GM18508 (cell line): ENCODE data around the gene MYMK.

ENCODE experiments used
- ATAC-seq: cut with Tn5 transposase; IDR thresholded peaks from one replicate; pipeline ENCODE4 v1.9.1; 2021; ENCODE audit warnings: moderate number of reproducible peaks; ENCODE audit not compliant: insufficient read depth, unreplicated experiment

MYMK gene

DNA sequence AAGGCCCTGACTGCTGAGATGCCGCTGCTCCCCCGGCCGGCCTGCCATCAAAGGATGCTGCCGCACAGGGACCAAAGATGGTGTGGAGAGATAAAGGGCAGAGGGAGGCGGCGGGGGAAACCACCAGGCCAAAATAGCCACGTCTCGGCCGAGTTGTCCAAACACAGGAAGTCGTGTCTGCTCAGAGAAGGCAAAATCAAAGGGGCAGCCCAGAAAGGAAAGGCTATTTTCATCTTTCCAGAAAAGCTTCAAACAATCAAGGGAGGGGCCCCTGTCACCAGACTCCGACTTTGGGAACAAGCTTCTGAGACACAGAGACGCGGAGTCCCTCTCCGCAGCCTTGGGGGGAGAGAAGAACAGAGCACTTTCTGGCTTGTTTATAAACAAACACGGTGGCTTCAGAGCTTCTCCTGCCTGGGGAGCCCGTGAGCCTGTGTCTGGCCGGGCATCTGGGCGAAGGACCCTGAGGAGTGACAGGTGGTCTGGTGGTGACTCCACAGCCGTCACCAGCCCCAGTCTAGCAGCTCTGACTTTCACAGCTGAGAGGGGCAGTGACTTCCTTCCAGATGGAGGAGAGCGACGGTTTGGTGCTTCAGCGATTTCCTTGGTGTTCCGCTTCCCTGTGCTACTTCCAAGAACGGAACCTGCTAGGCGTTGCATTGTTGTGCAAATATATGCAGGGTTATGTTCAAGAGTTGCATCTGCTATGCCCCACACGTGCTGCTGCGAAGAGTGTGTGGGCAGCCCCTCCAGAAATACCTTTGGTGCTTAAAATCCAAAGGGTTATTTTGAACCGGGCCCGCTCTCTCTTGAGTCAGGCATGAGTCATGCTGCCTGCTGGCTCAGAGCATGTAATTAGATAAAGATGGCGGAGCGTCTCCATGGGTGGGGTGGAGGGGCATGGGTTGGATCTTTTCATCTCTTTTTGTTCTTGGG is 33.7 kb upstream of the MYMK start:
- no peak for ATAC-seq

DNA sequence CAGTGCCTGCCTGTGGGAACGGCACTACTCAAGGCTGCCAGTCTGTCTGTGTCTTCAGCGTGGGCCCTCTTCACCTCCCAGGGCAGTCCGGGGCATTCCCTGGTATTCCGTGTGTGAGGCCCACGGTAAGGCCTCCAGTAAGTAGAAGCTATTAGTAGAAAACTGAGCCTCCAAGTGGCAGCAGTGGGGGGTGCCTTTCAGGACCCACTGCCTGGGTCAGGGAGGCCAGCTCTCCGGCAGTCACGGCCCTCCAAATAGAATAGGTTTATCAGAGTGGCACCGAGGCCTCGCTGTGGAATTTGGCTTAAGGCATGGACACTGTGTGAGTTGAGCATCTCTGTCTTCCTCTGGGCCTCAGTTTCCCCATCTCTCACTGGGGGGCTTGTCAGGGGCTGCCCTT is 32.8 kb upstream of the MYMK start:
- no peak for ATAC-seq

DNA sequence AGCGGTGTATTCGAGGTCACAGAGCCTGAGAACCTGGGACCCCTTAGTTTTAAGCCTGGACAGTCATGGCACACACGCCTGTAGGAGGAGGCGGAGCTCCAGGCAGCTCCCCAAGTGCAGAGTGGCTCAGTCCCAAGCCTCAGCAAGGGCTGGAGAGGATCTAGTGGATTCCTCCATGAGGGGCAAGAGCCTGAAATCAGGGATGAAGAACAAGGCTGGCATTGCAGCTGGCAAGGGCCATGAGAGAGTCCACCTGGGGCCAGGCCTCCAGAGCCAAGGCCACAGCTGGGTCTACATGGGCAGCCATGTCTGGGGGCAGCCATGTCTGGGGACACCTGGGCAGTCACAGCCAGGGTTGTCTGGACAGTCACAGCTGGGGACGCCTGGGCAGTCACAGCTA is 31.6 kb upstream of the MYMK start:
- no peak for ATAC-seq

DNA sequence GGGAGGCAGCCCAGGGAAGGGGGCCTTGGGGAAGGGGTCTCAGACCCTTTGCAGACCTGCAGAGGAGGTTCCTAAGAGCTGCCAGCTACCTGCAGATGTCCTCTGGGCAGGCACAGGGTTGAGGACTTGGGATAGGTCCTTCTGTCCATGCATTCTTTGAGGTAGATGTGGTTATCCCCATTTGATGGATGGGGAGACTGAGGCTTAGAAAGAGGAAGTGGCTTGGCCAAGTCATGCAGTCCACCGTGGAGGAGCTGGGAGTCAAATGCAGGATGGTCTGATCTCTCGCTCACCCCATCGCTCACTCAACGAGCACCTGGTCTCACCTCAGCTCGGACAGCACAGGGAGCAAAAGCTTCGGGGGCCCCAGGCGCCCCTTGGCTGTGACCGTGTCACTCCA is 30.0 kb upstream of the MYMK start:
- no peak for ATAC-seq

DNA sequence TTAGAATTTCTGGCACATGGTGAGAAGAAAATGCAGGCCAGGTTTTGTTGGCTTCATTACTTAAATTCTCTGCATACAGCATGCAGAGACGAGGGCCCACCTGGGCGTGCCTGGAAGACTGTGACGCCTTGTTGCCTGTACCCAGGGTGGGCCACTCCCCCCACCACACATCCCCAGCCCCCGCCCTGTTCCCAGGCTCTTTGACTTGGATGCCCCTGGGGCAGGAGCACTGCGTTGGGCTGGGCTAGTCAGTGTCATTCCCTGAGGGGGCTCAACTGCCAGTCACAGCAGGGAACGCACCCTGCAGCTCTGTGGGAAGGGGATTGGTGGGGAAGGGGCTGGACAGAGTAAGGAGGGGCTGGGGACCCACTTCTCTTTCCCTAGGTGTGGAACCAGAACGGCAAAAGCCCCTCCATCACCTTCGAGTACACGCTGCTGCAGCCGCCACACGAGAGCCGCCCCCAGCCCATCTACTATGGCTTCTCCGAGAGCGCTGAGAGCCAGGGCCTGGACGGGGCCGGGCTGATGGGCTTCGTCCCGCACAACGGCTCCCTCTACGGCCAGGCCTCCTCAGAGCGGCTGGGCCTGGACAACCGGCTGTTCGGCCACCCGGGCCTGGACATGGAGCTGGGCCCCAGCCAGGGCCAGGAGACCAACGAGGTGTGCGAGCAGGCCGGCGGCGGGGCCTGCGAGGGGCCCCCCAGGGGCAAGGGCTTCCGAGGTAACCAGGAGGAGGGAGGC is 29.4 kb upstream of the MYMK start:
- ATAC-seq = no peak

DNA sequence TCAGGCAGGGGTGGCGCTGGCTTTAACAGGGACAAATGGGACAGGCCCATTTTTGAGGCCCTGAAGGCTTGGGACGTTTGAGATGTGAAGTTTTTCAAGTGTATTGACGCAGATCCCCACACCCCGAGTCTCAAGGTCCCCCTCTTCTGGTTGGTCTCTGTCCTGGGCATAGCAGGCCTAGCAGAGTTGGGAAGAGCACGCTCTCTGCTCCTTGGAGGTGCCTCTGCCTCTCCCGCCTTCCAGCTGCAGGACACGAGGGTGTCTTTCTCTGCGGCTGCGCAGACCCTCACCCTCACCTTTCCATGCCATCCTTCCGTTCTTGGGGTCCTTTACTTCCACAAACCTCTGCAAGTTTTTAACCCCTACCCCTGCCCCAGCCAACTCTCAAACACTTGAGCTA is 28.4 kb upstream of the MYMK start:
- no peak for ATAC-seq

DNA sequence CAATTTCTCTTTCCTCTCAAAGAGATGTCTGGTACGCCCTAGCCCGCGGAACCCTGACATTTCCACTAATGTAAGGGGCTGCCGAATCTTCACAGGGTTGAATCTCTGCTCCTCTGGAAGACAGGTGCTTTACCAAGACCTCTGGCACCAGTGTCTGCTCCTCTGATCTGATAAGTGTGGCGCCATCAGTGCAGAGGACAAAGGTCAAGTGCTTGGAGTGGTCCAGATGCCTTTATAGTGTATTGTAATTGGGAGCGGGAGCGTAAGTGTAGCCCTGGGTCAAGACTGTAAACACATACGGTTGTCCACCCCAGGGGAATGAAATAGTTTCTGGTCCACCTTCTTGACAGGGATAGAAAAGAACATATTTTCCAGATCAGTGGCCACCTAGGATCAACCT is 27.5 kb upstream of the MYMK start:
- ATAC-seq = no peak

DNA sequence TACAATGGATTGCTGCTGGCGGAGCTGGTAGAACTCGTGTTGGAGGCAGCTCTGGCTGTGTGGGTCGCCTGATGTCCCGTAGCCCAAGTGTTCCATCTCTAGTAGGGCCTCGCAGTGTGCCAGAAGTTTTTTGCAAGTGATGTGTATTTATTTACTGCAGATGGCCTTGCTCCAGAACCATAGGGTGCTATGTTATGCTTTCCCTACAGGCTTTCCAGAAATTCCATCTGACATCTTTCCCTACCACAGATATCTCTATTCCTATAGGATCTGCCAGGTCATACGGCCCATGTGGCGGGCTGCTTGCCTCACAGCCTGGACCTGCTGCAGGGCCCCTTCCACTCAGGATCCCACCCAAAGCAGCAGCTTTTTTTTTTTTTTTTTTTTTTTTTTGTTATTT is 26.7 kb upstream of the MYMK start:
- ATAC-seq = no peak

DNA sequence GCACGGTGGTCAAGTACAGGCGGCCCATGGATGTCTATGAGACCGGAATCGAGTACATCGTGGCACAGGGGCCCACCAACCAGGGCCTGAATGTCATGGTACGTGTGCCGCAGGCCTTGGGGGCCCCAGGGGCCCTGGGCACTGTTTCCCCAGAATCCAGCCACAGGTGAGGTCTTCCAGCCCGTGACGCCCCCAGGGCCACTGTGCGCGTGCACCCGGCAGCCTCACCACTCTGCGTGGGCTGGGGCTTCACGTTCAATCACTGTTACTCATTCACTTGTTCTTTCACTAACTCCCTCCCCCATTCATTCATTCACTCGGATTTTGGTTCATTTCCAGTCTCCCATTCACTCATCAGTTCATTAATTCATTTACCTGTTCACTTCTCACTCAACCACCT is 22.4 kb upstream of the MYMK start:
- ATAC-seq = no peak

DNA sequence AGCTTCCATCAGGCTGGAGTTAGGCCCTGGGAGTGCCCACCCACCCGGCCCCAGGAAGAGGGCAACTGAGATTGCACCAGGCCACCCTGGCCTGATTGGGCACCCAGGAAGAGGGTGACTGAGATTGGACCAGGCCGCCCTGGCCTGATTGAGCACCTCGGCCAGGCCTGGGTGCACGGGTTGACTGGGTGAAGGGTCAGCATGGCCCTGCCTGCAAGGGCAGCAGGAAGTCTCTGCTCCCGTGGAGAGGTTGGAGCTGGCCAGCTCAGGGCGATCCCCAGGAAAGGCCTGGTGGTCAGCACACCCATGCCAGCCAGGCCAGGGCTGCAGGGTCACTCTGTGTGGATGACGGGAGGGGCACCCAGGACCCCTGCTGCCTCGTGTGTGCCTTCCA is 21.5 kb upstream of the MYMK start:
- no peak for ATAC-seq

DNA sequence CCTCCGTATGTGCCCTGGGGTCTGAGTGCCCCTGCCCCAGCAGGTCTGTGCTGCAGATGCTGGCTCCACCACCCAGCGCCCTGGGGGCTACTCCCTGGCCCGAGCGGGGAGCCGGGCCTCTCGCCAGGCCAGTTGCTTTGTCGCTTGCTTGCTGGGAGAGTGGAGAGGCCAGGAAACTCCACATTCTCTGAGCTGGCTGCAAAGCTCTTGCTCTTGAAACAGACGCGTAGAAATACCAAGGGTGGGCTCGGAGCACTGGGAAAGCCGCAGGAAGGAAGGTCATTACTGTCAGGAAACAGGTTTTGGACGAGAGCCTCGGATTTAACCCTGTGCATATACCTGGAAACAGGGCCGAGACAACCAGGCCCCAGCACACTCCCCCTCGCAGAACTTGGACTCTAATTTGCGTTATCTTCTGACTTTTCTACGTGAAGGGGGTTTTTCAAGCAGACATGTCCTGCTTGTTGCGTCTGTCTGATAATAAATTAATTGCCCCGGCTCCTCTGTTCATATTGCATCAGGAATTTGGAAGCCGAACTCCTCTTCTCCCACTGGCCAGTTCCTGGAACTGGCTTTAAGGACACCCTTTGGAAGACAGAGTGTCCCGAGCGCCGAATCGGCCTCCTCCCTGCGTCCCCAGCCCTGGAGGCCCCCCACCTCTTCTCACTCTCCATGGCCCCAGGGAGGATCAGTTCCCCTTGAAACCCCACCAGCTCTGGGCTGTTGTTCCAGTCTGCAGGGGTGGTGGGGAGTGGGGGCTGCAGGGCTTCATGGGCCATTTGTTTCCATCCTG is 20.9 kb upstream of the MYMK start:
- ATAC-seq = no peak

DNA sequence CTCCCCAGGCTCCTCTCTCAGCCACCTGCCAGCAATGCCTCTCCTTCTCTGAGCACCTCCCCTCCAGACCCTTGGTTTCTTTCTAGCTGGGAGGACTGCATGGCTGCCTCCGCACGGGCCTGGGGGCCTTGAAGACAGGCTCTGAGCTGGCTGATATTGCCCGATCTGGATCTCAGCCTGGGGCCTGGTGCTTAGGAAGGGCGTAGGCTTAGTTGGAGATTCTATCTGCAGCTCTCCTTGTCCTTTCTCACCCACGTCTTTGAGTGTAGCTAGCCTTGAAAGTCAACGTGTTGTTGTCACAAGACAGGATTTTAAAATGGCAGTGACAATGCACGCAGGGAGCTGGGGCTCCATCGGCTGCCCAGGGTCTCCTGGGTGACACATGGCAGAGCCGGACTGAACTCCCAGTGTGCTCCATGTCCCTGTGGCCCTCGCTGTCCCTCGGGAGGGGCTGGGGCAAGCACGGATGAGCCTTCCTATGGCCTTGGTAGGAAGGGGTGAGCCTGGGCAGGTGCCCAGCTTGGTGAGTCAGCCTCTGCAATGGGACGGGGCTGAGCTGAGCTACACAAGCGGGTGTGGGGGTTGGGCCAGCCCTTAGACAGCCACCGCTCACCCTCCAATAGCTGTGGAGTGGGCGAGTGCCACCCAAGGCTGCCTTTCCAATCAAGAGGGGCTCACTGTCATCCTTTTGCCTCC is 19.2 kb upstream of the MYMK start:
- ATAC-seq = no peak

DNA sequence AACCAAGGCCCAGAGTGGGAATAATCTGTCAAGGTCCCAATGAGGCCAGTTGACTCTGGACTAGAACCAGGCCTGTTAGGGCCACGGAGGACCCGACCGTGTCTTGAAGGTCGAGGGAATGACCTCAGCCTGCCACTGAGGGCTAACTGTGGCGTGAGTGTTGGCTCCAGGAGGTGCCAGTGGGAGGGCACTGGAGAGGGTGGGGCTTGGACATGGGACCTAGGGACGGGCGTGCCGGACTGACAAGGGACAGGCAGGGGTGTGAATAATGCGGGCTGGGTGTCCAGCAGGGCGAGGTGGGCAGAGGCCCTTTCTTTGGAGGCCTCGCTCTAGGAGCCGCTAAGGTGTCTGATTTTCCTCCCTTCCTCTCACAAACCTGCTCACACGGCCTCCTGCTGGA is 17.2 kb upstream of the MYMK start:
- ATAC-seq = no peak

DNA sequence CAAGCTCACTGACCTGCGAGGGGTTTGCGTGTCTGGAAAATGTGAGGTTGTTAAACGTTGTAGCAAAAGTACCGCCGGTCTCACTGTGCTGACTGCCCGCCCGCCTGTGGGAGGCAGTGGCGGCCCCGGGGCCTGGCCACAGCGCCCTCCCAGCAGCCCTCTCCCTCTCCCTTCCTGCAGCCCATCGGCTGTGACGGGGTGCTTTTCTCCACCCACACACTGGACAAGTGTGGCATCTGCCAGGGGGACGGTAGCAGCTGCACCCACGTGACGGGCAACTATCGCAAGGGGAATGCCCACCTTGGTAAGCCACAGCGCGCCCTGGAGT is 15.9 kb upstream of the MYMK start:
- no peak for ATAC-seq

DNA sequence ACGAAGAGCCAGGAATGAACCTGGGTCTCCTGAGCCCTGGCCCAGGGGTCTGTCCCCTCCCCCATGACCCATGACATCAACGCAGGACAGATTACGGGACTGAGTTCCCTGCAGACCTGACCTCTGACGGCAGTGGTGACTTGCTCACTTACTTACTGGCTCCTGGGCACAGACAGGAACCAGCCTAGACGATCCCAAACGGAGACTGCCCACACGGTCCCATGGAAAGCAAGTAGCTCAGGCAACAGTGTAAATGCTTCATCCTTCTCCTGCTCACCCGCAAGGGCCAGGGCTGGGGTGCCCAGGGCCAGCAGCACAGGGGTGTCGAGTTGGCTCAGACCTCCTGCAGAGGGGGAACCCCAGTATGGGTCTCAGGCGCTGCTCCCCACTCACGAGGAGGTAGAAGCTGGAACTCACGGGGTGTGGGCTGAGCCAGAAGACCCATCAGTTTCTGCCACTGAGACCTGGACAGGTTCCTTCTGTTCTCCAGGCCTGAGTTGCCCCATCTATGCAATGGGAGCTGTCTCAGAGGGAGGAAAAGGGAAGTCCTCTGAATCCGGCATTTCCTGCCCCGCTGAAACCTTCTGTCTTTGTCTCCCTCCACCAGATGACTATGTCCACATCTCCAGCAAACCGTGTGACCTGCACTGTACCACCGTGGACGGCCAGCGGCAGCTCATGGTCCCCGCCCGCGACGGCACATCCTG is 15.4 kb upstream of the MYMK start:
- ATAC-seq = no peak

DNA sequence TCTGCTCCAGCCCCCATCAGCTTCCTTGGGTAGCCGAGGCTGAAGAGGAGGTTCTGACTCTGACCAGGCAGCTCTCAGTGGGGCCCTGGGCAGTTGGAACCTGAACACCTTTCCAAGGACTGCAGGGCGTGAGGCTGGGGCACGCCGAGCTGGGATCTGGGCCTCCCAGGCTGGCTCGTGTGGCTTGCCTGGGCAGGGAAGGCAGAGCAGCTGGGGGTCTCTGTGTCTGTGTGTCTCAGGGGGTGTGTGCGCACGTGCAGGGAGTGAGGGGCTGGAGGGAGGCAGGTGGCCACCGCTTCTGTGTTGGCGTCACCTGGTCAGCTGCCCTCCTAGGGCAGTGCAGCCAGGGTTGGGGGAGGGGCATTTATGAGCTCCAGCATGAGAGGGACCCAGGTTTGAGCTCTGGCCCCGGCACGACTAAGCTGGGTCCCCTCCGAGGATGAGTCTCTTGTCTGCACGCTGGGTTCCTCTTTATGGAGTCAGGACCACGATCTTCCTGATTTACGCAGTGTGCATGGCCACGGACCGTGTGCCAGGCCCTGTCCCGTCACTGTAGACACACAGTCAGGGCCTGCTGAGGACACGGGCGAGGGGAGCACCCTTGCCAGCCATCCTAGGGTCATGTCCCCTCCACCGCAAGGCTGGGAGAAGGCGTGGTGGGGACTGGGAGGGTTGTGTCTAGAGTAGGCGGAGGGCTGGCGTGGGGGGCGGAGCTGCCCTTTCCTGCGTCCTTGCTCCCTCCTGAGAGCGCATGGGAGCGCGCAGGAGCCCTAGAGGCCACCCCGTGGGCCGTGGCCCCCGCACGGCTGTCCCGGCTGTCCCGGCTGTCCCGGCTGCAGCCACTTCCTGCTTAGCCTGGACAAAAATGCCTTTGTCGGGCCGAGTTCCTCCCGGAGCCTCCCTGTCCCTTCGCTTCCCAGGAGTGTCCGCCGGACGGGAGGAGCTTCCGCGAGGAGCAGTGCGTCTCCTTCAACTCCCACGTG is 14.4 kb upstream of the MYMK start:
- no peak for ATAC-seq

DNA sequence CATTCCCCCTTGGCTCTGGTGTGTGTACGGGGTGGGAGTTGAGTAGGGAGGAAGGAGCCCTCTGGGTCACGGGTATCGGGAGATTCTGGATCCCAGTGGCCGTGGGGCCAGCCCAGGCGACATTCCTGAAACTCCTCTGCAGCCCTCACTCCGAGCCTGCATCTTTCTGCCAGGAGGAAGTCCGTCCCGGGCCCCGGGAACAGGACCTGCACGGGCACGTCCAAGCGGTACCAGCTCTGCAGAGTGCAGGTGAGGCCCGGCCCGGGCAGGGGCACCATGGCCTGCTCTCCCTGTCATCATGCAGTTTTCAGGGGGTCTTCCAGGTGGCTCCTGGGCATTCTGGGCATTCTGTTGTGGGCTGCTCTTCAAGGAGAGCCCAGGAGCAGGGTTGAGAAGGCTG is 13.4 kb upstream of the MYMK start:
- no peak for ATAC-seq

DNA sequence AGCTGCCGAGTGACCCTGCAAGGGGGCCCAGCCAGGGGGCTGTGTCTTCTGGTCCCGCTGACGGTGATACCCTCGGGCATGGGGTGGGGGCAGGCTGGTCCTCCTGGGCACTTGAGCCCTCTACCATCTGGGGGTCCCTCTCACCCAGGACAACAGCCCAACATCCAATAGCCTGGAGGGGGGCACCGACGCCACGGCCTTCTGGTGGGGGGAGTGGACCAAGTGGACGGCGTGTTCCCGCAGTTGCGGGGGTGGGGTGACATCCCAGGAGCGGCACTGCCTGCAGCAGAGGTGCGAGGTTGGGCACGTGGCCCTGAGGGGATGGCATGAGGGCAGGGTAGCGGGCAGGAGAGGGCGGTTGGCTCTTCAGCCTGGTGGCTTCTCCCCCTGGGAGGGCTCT is 12.5 kb upstream of the MYMK start:
- no peak for ATAC-seq

DNA sequence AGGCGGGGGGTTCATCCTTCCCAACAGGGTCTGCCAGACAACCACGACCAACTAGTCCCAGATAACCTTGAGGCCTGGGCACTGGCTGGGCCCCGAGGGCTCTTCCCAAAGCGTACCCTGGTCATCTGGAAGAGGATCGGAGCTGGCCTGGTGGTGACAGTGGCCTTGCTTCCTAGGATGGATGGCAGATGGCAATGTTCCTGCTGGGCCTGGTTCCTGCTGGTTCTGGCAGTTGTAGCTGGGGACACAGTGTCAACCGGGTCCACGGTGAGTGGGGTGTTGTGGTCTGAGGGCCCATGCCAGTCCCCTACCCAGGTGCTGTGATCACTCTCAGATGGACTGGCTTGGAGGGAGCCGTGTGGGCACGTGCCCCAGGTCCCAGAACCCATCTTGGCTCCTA is 11.8 kb upstream of the MYMK start:
- ATAC-seq = no peak
